Suprapubic skin (tissue), 3 donors: ENCODE results near the gene GTF3C5.

Source experiments
- EP300 ChIP-seq: sonication (generic); formaldehyde crosslinking; IDR thresholded peaks from one replicate; pipeline ENCODE4 v1.6.1; 2017; ENCODE audit warnings: antibody characterized with exemption
- TF ChIP-seq, protein P1 (sequence below), 2 donors: fragments of 200-600 bp in 1 of 2; fragments of 450-650 bp in 1 of 2; sonication (generic) in 1 of 2; IDR thresholded peaks; one replicate each; pipeline ENCODE4 v1.5.1; 2016 to 2019; ENCODE audit warnings: antibody characterized with exemption in 2 of 2, mild to moderate bottlenecking in 1 of 2, moderate library complexity in 1 of 2

DNA sequence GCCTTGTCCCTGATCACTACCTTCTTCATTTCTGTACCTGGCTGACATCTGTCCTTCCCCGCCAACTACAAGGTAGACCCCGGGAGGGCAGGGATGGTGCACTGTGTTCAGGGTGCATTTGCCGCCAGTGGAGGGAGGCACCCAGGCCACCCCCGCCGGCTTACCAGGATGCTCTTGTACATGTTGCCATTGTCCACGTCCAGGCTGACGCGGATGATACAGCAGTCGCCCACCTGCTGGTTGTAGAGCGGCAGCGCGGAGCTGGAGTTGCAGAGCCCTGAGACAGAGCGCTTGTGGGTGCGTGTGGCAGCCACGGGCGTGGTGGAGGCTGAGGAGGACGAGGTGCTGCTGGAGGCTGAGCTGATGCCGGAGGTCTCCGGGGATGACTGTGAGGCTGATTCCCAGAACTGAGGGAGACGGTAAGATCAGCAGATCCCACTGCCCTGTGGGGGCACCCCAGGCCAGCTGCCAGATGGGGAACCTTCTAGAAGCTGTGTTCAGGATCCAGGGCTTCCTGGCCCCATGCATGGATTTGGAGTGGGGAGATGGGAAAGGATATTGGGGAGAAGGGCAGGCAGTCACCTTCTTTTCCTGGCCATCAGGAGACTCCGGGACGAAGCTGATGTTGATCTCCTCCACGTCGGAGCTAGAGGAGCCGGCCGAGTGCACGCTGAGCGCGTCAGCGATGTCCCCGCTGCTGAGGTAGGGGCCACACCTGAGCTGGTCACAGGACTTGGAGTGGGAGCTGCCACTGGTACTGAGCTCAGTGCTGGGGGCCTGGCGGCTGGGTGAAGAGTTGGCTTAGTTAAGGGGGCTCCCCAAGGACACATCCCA, 70.8 kb downstream of the GTF3C5 start:
- TF ChIP-seq, protein P1, sequence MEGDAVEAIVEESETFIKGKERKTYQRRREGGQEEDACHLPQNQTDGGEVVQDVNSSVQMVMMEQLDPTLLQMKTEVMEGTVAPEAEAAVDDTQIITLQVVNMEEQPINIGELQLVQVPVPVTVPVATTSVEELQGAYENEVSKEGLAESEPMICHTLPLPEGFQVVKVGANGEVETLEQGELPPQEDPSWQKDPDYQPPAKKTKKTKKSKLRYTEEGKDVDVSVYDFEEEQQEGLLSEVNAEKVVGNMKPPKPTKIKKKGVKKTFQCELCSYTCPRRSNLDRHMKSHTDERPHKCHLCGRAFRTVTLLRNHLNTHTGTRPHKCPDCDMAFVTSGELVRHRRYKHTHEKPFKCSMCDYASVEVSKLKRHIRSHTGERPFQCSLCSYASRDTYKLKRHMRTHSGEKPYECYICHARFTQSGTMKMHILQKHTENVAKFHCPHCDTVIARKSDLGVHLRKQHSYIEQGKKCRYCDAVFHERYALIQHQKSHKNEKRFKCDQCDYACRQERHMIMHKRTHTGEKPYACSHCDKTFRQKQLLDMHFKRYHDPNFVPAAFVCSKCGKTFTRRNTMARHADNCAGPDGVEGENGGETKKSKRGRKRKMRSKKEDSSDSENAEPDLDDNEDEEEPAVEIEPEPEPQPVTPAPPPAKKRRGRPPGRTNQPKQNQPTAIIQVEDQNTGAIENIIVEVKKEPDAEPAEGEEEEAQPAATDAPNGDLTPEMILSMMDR (IDR thresholded peaks at IDR 0.05): no peak
- TF ChIP-seq EP300: no peak
